ENCODE data around the gene AZGP1.
A peak's percentile ranks its signal among the peaks of the same experiment; 100 is the strongest.
"Not testable (repeated sequence)": the region's sequence is repeated elsewhere in the genome, so short reads cannot be mapped to it uniquely, and the experiment has no call there.

AZGP1 gene

DNA sequence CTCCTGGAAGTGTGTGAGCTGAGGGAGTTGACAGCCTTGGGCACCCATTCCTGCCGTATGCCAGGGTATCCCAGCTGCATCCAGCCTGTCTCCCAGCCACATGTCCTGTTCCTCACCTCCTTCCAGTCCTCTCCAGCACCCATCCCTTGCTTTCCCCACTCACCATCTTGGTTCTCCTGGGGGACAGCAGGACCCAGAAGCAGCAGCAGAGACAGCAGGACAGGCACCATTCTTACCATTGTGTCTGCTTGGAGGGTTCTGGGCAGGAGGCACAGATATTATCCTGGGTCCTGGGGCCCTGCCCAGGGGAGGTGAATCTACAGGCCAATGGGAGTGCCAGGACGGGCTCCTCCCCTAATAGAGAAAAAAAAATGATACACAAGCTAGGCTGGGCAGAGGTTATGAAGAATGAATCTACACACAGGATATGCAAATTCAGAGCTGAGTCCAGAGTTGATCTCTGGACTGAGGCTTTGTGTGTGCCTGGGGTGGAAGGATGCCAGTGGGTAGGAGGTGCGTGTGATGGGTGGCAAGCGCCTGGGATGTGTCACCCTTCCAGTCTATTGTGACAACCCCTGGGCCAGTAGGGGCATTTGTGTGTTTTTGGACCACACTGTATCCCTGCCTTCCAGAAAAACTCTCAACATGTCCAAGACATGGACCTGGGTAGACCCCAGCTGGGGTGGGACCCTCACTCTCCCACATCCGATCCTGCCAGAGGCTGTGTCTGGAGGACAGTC, at the start of gene AZGP1:
AZGP1 (minus strand) TSS at position 250 of the 740 bp plus-strand sequence; CDS start at position 239, 11 bp downstream.
- no peak for FAIRE-seq

DNA sequence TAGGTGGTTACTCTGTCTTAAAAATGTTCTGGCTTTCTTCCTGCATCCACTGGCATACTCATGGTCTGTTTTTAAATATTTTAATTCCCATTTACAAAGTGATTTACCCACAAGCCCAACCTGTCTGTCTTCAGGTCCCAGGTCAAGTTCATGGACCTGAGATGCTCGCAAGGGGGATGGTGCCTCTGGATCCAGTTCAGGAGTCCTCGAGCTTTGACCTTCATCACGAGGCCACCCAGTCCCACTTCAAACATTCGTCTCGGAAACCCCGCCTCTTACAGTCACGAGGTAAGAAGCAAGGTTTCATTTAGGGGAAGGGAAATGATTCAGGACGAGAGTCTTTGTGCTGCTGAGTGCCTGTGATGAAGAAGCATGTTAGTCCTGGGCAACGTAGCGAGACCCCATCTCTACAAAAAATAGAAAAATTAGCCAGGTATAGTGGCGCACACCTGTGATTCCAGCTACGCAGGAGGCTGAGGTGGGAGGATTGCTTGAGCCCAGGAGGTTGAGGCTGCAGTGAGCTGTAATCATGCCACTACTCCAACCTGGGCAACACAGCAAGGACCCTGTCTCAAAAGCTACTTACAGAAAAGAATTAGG, 48.3 kb upstream of the AZGP1 start:
- FAIRE-seq: no peak

DNA sequence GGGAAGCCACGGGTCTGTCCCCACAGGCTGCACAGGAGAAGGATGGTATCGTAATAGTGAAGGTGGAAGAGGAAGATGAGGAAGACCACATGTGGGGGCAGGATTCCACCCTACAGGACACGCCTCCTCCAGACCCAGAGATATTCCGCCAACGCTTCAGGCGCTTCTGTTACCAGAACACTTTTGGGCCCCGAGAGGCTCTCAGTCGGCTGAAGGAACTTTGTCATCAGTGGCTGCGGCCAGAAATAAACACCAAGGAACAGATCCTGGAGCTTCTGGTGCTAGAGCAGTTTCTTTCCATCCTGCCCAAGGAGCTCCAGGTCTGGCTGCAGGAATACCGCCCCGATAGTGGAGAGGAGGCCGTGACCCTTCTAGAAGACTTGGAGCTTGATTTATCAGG, 47.7 kb upstream of the AZGP1 start:
- no peak for FAIRE-seq

DNA sequence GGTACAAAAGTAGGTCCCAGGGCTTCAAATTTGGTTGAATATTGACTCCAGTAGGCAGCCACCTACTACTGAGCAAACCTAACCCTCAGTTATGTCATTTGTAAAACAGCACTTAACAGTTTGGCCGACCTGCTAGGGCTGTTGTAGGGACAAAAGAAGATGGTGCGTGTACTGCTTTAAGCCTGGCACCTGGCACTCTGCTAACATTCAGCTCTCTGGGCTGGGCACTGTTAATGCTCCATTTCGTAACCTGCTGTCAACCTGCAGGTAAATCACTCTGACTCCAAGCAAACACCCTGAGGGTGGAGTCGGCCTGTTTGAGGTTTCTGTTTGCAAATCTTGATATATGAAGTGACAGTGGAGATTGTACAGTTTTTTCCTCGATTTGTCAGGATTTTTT, 46.8 kb upstream of the AZGP1 start:
- no peak for FAIRE-seq

DNA sequence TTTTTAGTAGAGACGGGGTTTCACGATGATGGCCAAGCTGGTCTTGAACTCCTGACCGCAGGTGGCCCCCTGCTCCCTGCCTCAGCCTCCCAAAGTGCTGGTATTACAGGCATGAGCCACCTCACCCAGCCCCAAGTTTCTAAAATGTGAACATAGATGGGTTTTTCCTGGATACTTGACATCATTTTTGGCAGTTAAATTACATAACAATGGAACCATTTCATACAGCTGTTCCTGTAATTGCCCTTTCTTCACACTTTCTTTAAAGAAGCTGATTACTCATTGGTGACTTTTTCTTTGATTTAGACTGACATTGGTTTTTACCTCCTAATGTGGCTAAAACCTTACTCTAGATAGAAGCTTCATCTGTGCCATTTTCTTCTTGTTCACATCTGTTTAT, 45.5 kb upstream of the AZGP1 start:
- no peak for FAIRE-seq

DNA sequence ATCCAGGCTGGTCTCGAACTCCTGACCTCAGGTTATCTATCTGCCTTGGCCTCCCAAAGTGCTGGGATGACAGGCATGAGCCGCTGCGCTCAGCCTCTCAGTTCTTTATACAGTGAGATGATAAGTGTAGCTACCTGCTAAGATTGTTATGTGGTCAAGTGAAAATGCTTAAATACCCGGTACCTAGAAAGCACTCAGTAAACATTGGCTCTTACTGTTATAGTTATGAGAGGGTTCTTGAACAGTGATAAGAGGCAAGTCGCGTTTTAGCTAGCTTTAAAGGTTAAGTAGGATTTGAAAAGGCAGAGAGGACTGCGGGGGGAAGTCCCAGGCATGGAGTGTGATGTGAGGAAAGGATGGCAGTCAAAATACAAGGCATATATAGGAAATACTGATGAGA, 44.1 kb upstream of the AZGP1 start:
- FAIRE-seq: no peak

DNA sequence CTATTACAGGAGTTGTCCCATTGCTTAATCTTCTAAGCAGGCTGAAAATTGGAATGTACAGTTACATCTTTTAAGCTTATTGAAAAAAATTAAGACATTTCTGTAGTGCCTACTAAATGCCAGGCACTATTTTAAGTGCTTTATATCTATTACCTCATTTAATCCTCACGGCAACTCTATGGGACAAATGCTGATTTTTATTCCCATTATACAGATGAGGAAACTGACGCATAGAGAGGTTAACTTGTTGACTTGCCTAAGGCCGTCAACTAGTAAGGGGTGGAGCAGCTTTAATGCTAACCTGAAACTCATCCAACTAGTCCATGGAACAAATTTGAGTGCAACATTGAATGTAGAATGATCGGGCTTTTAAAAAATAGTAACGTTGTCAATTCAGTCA, 42.0 kb upstream of the AZGP1 start:
- FAIRE-seq: no peak

DNA sequence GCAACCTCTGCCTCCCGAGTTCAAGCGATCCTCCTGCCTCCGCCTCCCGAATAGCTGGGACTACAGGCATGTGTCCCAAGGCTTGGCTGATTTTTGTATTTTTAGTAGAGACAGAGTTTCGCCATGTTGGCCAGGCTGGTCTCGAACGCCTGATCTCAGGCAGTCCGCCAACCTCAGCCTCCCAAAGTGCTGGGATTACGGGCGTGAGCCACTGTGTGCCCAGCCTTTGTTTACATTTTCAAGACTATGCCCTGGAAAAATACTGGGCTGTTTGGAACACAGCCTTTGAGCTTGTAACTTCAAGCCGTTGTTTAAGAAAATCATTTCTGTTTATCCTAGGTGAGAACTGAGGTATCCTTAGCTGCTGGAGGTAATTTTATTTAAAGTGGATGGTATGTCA, 41.5 kb upstream of the AZGP1 start:
- FAIRE-seq: no peak

DNA sequence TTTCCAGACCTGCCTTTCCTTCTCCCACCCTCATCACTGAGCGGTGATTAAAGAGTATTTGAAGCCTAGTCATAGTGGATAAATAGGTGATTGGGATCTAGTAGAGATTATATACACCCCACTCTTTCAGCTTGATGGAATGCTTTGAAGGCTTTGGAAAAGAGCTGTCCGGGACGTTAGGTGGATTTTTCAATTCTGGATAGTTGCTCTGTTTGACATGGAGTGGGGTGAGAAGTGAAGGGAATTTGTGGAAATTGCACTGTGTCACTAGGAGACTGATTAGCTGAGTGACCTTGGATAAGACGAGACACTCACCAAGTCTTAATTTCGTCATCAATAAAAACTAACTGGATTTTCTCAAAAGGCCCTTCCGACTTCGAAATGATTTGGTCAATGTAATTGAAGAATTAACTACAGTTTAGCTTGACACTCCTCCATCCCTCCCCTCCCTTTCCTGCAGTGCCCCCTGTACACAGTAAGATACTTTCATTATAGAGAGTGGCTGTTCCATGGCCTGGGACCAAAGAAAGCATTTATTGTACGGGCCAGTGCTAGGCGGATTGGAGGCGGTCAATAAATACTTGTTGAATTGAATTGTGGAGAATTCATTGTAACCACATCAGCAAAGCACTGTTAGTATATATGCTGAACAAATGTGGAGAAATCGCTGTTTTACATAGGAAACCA, 40.5 kb upstream of the AZGP1 start:
- FAIRE-seq: no peak

DNA sequence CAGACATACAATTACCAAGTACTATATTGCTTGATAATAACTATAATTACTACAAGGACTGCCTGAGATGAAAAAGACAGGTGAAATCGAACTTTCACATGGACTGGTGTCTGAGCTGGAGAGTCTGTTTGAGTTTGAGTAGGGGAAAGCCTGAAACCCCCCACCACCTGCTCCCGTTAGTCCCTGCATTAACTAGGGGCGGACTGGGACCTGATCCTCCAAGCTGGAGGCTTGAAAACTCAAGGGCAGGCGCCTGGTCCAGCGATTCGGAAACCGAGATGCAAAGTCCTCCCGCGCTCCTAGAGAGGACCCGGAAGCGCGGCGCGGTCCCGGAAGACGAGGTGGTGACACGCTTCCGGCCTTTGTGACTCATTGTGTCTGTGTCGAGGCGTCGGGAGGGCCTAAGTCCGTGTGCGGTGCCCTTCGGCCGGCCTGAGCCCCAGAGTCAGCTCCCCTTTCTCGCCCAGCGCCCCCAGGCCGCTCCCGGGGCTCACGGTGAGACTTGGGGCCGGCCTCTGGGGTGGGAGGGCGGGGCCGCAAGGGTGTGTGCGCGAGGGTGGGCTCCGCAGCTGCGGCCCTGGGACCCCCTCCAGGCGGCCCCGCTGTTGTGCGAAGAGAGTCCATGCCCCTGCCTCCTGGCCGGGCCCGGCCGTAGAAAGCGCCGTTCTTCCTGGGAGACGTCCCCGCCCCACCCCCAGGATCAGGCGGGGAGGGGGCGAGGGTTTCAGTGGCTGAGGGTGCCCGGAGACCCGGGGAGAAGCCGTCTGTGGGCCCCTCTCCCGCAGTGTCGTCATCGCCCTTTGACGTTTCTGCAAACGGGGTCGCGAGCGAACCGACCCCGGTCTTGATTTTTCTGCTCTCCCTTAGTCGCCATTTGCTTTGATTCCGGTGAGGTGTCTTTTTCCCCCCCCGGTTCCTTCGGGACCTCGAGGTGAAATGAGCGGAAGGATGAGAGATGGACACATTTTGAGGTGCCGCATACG, 39.7 kb upstream of the AZGP1 start, which contains the start of gene ZKSCAN1:
ZKSCAN1 (plus strand) TSS at position 365 of the 983 bp plus-strand sequence. CDS start 7,911 bp downstream, outside the sequence.
- peak; percentile 65 for FAIRE-seq

DNA sequence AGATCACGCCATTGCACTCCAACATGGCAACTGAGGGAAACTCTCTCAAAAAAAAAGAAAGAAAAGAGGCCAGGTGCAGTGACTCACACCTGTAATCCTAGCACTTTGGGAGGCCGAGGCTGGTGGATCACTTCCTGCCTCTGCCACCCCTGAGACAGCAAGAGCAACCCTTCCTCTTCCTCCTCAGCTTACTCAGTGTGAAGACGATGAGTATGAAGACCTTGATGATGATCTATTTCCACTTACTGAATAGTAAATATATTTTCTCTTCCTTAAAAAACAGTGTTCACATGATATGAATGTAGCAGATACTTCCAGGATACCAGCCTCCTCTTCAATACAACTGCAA, 37.5 kb upstream of the AZGP1 start:
- no peak for FAIRE-seq

DNA sequence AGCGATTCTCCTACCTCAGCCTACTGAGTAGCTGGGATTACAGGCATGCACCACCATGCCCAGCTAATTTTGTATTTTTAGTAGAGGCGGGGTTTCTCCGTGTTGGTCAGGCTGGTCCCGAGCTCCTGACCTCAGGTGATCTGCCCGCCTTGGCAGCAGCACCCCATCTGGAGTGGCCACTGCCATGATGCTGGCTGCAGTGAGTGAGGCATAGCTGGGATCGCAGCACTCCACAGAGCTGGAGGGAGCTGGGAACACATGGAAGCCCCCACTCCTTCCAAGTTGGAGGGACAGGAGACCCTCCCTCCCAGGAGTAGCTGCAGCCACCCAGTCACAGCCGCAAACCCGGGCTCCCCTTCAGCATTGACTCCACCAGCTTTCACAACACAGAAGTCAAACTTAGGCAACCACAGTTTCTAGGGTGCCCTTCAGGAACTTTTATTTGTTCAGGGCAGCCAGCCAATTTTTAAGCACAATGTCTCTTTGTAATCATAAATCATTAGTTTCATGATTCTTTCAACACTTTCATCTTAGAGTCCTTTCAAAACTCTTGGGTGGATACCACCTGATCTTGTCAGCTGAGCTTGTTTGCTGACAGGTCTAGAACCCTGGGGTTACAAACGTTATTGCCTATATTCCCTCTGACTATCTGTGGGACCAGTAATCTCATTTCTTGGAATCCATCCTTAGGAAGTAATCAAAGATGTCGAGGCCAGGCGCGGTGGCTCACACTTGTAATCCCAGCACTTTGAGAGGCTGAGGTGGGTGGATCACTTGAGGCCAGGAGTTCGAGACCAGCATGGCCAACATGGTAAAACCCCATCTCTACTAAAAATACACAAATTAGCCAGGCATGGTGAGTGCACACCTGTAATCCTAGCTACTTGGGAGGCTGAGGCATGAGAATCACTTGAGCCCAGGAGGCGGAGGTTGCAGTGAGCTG, 36.8 kb upstream of the AZGP1 start:
- FAIRE-seq: not testable (repeated sequence)

DNA sequence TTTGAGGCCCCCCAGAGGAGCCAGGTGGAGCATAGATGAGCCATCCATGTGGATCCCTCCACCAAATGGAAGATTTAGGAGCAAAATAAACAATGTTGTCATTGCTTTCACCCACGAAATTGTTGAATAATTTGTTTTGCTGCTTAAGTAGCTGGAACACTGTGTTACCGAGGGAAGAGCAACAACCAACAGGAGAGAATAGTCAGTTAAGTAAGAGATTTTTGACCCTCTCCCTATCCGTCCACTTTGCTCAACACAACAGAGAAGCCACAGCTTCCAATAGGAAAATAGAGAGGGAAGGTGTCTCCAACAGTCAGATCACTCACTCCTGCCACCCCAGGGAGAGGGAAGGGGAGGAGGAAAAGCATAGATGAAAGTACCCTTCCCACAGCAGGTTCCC, 35.7 kb upstream of the AZGP1 start:
- no peak for FAIRE-seq

DNA sequence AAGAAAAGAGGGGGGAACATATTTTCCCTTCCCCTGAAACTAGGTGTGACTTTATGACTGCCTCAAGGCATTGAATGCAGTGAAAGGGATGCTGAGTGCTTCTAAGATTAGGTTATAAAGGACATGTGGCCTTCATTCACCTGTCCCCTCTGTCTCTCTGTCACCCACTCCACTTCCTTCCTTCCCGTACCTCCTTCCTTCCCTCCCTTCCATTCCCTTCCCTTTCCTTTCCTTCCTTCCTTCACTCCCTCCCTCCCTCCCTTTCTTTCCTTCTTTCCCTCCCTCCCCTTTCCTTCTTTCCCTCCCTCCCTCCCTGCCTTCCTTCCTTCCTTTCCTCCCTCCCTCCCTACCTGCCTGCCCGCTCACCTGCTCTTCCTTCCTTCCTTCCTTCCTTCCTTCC, 35.1 kb upstream of the AZGP1 start:
- no peak for FAIRE-seq

DNA sequence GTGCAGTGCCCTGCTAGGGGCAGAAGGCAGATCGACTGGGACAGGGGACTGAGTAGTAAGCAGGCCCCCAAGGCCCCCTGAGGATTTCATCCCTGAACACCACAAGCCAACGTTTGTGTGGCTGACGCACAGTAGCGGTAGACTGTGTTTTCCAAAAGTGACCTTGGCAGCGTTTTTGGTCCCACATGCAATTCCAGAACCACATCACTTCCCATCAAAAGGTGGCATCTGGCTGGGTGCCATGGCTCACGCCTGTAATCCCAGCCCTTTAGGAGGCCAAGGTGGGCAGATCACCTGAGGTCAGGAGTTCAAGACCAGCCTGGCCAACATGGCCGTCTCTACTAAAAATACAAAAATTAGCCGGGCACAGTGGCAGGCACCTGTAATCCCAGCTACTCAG, 34.1 kb upstream of the AZGP1 start:
- FAIRE-seq: not testable (repeated sequence)

DNA sequence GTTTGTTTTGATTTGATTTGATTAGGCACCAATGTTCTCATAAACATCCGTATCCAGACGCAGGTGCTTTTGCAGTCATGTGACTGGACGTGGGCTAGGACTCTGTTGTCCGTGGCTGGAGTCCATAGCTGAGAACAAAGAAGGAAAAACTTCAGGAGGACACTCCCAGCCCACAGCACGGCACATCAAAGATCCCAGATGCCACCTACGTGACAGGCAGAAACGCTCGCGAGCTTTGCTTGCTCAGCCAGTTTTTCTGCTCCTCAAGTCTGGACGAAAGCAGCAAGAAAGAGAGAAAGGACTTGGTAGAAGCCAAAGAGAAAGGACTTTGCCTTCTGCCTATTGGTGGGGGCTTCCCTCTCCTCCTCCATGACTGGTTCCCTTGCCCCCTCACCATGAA, 32.7 kb upstream of the AZGP1 start:
- FAIRE-seq: no peak

DNA sequence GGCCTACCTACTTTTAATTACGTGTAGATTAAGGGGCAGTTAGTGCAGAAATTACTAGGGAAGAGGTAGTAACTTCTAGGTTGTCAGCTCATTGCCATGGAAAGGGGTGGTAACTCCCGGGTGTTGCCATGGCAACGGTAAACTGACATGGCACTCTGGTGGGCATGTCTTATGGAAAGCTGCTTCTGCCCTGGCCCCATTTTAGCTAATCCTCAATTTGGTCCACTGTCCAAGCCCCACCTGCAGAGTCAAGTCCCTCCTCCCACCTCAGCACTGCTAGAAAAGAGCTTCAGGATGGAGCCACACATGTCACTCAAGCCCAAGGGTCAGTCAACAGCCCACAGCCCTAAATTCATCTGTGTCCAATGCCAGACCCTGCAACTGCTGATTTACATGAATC, 32.1 kb upstream of the AZGP1 start:
- FAIRE-seq: no peak

DNA sequence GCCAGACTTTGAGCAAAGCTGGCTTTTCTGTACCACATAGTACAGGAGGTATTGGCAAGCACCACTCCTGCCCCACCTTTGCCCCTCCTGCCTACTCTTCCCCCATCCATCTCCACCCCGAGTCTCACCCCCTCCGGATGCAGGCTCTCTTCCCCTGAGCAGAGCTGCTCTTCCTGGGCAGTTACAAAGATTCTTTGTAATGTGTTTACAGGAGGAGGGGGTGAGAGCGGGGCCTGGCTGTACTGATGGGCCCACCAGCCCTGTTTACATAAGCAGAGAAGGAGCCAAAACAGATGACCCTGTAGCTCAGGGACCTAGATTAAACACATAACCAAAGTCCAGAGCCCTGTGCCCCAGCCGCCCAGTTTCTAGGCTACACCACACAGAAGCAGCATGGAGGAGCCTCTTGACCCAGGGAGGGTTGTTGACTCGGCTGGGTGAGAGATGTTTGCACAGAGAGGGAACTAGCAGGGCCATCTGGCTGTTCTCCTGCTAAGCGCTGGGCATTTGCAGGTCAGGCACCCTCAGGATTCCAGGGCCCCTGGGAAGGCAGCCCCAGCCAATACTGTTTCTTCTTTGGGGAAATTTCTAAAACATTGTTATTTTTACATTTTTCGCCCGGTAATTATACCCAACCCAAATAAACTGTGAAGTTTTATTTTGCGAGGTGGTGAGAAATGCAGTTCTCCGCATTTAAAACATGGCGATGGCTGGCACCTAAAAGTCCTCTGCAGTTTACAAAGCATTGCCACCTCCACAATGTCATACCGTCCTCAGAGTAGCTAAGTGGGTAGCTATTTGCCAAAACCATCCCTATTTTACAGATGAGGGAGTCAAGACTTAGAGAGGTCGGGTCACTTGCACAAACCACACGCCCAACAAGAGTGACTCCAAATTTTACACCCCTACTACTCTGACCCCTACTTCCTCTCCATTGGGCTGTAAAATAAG, 28.2 kb upstream of the AZGP1 start:
- no peak for FAIRE-seq

DNA sequence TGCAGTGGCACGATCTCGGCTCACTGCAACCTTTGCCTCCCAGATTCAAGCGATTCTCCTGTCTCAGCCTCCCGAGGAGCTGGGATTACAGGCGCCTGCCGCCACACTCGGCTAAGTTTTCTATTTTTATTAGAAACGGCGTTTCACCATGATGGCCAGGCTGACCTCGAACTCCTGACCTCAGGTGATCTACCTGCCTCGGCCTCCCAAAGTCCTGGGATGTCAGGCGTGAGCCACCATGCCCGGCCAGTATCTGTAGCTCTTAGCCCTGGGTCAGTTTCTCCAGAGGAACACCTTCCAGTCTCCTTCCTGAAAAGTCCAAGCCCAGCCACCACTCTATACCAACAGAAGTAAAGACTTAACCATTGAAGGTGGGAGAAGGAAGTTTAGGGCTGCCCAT, 24.4 kb upstream of the AZGP1 start:
- no peak for FAIRE-seq

DNA sequence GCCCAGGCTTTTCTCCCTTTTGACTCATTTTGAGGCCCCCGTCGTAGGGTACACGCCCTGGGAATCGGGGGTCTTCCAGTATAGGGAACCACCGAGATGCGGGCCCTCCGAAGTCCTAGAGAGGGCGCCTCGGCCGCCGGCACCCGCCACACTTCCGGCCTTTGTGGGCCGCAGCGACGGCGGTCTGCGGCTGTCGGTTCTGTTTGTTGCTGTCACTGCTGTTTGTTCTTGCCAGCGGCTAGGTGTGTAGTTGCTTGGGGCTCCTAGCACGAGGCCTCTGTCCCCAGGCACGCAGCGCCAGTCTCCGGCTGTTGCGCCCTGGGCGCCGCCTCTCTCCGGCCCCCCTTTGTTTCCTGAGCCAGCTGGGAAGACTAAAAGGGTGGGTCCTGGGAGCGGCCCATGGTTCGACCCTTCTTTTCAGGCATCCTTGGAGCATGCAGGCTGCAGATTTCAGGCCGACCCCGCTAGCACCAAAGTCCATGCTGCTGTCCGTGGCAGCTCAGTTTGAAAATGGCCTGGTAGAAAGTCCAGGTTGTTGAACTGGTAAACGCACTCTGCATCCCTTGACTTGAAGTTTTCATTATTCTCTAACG, 21.8 kb upstream of the AZGP1 start:
- FAIRE-seq: no peak

All from A204.1 (cell line).